ENCODE results near the gene RSAD1.

RSAD1 gene

DNA sequence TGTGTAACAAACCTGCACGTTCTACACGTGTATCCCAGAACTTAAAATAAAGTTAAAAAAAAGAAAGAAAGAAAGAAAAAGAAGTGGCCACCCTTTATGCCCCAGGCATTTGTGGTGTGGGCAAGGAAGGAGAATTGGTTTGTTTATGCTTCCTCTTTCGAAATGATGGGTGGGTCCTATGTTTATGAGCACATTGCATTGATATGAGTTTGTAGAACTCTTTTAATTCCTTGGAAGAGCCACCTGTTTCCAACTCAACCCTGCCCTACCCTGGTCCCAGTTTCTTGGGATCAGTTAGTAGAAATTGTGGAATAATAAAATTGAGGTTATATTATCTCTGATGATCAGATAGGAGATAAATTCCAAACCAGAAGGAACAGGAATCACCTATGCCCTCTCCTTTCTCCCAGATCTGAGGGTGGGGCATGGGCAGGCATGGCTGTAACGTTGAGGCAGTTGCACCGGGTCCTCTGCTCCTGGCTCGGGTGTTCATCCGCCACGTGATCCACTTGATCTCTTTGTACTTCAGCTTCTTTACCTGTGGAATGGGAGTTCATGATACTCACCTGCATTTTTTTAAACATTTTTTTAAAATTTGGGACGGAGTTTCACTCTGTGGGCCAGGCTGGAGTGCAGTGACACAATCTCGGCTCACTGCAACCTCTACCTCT is 25.9 kb upstream of the RSAD1 start:
- Histone ChIP-seq H3K9me3 (no peaks in the 10 kb centered on the region), H3K4me3 (no peak overlapping the region), H3K4me1 (no peaks in the 10 kb centered on the region), H3K27ac (no peak overlapping the region), H3K36me3 (peaks cover 0 to 7% (median 0%) of the 10 kb centered on the region in 3 donors), H3K27me3 (no peaks in the 10 kb centered on the region)
- intact Hi-C loops (cut with DNase I; ENCODE audit: low total_unique reads), result no loop called here
- DNase-seq, result no peak
- no peak for TF ChIP-seq CTCF (IDR thresholded peaks at IDR 0.05)

GRCh38 chr17:50453901-50454300 is 24.8 kb upstream of the RSAD1 start:
- H3K36me3 ChIP-seq, result peaks cover 0 to 7% (median 0%) of the 10 kb centered on the region in 3 donors
- no peak for TF ChIP-seq CTCF (IDR thresholded peaks at IDR 0.05)
- intact Hi-C loops (cut with DNase I; ENCODE audit: low total_unique reads), result no loop called here
- DNase-seq, result no peak
- H3K27ac ChIP-seq, result no peak overlapping the region
- H3K27me3 ChIP-seq, result no peaks in the 10 kb centered on the region
- H3K4me3 ChIP-seq, result no peak overlapping the region
- H3K4me1 ChIP-seq, result no peaks in the 10 kb centered on the region
- no peaks in the 10 kb centered on the region for H3K9me3 ChIP-seq

DNA sequence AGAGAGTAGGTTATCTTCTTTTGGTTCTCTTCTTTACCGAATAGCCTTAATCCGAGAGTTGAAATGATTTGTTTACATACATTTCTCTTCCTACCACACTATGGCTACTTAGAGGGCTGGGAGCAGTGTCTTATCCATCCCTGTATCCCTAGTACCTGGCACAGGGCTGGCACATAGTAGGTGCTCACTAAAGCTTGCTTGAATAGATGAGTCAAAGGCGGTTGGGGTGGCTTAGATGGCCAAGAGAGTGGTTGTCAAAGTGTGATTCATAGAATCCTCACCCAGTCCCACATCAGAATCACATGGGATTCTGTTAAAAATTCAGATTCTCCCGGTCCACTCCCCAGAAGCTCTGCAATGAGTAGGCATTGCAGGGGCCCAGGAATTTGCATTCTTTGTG is 21.0 kb upstream of the RSAD1 start:
- no peak for DNase-seq
- Histone ChIP-seq H3K27ac (no peak overlapping the region), H3K4me1 (no peaks in the 10 kb centered on the region), H3K4me3 (no peak overlapping the region), H3K36me3 (peaks cover 0 to 30% (median 2%) of the 10 kb centered on the region in 3 donors), H3K9me3 (no peaks in the 10 kb centered on the region), H3K27me3 (no peaks in the 10 kb centered on the region)
- TF ChIP-seq CTCF (IDR thresholded peaks at IDR 0.05), result no peak
- intact Hi-C loops (cut with DNase I; ENCODE audit: low total_unique reads), result no loop called here

DNA sequence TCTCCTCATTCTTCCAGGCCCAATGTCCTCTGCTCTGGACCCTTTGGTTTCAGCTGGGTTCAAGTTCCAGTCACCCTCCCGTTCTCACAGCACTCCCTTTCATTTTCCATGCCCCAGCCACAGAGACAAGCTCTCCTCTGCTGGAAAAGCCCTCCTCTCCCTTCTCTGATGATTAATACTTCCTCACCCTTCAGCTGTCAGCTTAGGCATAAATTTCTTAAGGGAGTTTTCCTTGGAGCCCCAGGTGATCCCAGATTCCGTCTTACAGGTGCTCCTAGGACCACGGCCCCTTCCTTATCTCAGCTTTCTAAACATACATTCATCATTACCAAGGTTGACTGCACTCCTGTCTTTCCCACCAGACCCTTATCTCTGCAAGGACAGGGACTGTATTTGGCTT is 20.4 kb upstream of the RSAD1 start:
- DNase-seq, result no peak
- H3K4me3 ChIP-seq, result no peak overlapping the region
- TF ChIP-seq CTCF (IDR thresholded peaks at IDR 0.05), result no peak
- peaks cover 0 to 36% (median 6%) of the 10 kb centered on the region in 3 donors for H3K36me3 ChIP-seq
- intact Hi-C loops (cut with DNase I; ENCODE audit: low total_unique reads), result no loop called here
- H3K27ac ChIP-seq, result no peak overlapping the region
- no peaks in the 10 kb centered on the region for H3K9me3 ChIP-seq
- H3K4me1 ChIP-seq, result no peaks in the 10 kb centered on the region
- no peaks in the 10 kb centered on the region for H3K27me3 ChIP-seq

DNA sequence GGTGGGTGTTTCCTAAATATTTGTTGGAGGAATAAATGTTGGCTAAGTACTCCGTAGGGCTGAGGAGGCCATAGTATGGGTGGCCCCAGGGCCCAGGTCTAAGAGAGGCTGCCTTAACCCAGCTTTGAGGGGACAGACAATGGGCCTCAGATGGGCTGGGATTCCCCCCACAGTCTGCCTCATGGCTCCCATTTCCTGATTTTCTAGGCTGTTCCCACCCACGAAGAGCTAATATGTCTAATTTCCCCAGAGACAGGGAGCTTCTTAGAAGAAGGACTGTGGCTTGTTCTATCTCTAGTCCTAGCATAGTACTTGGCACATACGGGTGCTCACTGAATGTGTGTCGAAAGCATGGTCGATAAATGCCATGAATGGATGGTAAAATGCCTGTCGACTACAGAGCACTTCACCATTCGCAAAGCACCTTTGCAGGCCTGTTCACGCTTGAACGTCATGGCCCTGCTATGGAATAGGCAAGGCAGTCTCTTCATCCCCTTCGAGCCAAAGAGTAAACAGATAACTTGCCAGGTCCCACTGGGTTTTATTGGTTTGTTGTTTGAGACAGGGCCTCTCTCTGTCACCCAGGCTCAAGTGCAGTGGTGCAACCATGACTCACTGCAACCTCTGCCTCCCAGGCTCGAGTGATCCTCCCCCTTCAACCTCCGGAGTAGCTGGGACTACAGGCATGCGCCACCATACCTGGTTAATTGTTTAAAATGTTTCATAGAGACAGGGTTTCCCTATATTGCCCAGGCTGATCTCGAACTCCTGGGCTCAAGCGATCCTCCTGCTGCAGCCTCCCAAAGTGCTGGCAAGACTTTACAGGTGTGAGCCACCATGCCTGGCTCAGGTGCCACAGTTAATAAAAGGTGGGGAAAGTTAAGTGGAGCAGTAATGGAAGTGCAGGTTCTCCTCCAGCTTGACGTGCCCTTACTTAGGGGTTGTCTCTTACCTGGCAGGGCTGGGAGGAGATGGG is 19.7 kb upstream of the RSAD1 start:
- no peak overlapping the region for H3K27ac ChIP-seq
- no peak overlapping the region for H3K4me3 ChIP-seq
- no peaks in the 10 kb centered on the region for H3K9me3 ChIP-seq
- H3K27me3 ChIP-seq, result no peaks in the 10 kb centered on the region
- no peaks in the 10 kb centered on the region for H3K4me1 ChIP-seq
- peaks cover 0 to 42% (median 8%) of the 10 kb centered on the region in 3 donors for H3K36me3 ChIP-seq
- DNase-seq, result no peak
- intact Hi-C loops (cut with DNase I; ENCODE audit: low total_unique reads), result no loop called here
- no peak for TF ChIP-seq CTCF (IDR thresholded peaks at IDR 0.05)

All from tibial artery (tissue), 4 donors.